OCI-LY3 (cell line): ENCODE measurements around the gene C11orf21.

ENCODE experiments used
- H2AFZ ChIP-seq: fragments of 200-600, 300-600 bp; shearing (Covaris generic); 2 replicates; pipeline ENCODE4 v1.6.0; 2014; ENCODE audit warnings: antibody characterized with exemption, low read depth, low read length
- H3K27ac ChIP-seq: fragments of 200-600, 300-600 bp; sonication (generic); 2 replicates; pipeline ENCODE4 v1.5.1; 2014; ENCODE audit warnings: mild to moderate bottlenecking, low read length, moderate library complexity, mixed read lengths
- H3K27me3 ChIP-seq: fragments of 200-600, 300-600 bp; sonication (generic); 2 replicates; pipeline ENCODE4 v1.6.1; 2014; ENCODE audit warnings: low read depth, low read length, mixed read lengths
- H3K36me3 ChIP-seq: fragments of 200-600, 300-600 bp; sonication (generic); replicated peaks from 2 replicates; pipeline ENCODE3; 2014; ENCODE audit warnings: low read depth, low read length, mixed read lengths
- H3K4me1 ChIP-seq: fragments of 300-600, 200-600 bp; sonication (generic); 2 replicates; pipeline ENCODE4 v1.6.1; 2014; ENCODE audit warnings: low read length, mixed read lengths
- H3K4me2 ChIP-seq: fragments of 200-600, 300-600 bp; sonication (generic); 2 replicates; pipeline ENCODE4 v1.6.1; 2014; ENCODE audit warnings: low read length, mixed read lengths
- H3K4me3 ChIP-seq: fragments of 300-600, 200-600 bp; sonication (generic); 2 replicates; pipeline ENCODE4 v1.5.1; 2014; ENCODE audit warnings: antibody characterized with exemption, mild to moderate bottlenecking, low read length, moderate library complexity
- H3K79me2 ChIP-seq: fragments of 300-600, 200-600 bp; shearing (Covaris generic); 2 replicates; pipeline ENCODE4 v1.6.1; 2014; ENCODE audit warnings: mild to moderate bottlenecking, low read length, mixed read lengths
- H3K9ac ChIP-seq: fragments of 300-600, 200-600 bp; shearing (Covaris generic); 2 replicates; pipeline ENCODE4 v1.6.0; 2014; ENCODE audit warnings: mild to moderate bottlenecking, low read length, moderate library complexity
- H3K9me3 ChIP-seq: fragments of 200-600, 300-600 bp; shearing (Covaris generic); 2 replicates; pipeline ENCODE4 v1.6.1; 2014; ENCODE audit warnings: low read length, mixed read lengths; ENCODE audit not compliant: insufficient read depth
- H4K20me1 ChIP-seq: fragments of 200-600, 300-600 bp; sonication (generic); 2 replicates; pipeline ENCODE4 v1.6.1; 2016; ENCODE audit warnings: low read length, mixed read lengths; ENCODE audit not compliant: insufficient read depth
- EZH2phosphoT487 ChIP-seq: fragments of 200-600 bp; shearing (Covaris generic); IDR thresholded peaks from 2 replicates; pipeline ENCODE4 v1.6.1; 2018; ENCODE audit warnings: antibody characterized with exemption, mixed run types, low read depth
- TF ChIP-seq, protein P1 (sequence below): fragments of 200-600, 300-600 bp; sonication (generic); IDR thresholded peaks from 2 replicates; pipeline ENCODE4 v1.5.1; 2014; ENCODE audit warnings: antibody characterized with exemption, low read length, low read depth

Gene C11orf21

DNA sequence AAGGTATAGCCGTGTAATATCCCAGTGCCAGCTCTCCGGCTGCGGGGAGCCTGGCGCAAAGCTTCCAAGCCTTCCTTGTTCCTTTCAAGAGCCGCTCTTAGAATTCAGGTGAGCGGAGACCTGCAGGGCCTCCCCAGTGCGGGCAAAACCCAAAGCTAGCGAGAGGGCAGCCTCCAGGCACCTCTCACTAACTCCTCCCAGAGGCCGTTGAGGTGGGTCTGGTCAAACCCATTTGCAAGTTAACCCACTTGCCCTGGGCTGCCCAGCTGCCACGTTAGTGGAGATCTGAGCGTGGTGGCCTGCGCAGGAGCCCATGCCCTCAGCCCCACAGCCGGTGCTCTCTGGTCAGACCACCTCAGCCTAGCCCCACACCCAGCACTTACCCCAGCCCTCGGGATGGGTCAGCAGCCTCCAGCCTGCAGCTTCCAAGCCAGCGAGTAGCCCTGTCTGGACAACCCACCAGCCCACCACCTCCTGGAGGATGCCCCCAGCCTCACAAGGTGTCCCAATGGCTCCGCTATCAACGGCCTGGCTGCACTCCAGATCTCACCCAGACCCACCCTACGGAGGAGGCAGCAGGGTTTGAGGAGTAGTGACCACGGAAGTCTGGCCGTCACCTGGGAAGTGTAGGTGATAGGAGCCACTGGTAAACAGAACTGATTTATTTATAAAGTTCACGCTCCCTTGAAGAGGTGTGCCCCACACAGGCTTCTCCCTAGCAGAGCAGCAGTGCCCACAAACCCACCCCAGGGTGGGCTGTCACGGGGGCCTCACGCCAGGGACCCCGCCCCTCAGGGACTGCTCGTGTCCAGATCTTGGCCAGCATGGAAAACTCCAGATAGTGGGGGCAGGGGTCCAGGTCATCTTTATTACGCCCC is 33.6 kb downstream of the C11orf21 start:
- Histone ChIP-seq H2AFZ (no peak overlapping the region), H3K27ac (no peak overlapping the region), H3K9me3 (no peaks in the 10 kb centered on the region), H3K79me2 (no peaks in the 10 kb centered on the region), H3K4me3 (no peak overlapping the region), H3K4me2 (no peak overlapping the region), H3K9ac (no peak overlapping the region), H3K27me3 (no peaks in the 10 kb centered on the region), H3K36me3 (no peaks in the 10 kb centered on the region), H4K20me1 (no peaks in the 10 kb centered on the region), H3K4me1 (peaks cover 16% of the 10 kb centered on the region)
- TF ChIP-seq, protein P1, sequence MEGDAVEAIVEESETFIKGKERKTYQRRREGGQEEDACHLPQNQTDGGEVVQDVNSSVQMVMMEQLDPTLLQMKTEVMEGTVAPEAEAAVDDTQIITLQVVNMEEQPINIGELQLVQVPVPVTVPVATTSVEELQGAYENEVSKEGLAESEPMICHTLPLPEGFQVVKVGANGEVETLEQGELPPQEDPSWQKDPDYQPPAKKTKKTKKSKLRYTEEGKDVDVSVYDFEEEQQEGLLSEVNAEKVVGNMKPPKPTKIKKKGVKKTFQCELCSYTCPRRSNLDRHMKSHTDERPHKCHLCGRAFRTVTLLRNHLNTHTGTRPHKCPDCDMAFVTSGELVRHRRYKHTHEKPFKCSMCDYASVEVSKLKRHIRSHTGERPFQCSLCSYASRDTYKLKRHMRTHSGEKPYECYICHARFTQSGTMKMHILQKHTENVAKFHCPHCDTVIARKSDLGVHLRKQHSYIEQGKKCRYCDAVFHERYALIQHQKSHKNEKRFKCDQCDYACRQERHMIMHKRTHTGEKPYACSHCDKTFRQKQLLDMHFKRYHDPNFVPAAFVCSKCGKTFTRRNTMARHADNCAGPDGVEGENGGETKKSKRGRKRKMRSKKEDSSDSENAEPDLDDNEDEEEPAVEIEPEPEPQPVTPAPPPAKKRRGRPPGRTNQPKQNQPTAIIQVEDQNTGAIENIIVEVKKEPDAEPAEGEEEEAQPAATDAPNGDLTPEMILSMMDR, result no peak
- TF ChIP-seq EZH2phosphoT487, result no peak

DNA sequence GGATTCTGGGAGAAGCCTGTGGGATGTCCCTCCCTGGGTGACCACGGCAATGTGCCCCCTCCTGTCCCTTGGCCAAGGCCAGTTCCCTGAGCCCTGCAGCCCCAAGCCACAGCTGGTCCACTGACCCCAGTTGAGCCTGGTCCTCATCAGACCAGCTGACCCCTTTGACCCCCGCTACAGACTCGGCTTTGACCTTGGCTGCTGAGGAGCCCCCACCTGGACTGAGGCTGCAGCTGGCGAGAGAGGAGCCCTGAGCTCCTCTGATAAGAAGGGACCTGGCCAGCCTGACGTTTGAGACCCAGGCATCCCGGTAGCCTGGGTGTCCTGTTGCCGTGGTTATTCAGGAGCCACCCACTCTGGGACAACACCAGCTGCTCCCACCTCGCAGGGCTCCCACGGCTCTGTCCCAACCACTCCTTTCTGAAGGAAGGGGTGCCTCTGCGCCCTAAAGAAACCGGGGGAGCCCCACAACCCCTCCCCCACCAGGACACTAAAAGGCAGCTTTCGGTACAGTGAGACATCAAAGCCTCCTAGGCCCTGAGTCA is 34.3 kb downstream of the C11orf21 start:
- H3K27ac ChIP-seq, result no peak overlapping the region
- no peak overlapping the region for H2AFZ ChIP-seq
- no peak overlapping the region for H3K4me2 ChIP-seq

DNA sequence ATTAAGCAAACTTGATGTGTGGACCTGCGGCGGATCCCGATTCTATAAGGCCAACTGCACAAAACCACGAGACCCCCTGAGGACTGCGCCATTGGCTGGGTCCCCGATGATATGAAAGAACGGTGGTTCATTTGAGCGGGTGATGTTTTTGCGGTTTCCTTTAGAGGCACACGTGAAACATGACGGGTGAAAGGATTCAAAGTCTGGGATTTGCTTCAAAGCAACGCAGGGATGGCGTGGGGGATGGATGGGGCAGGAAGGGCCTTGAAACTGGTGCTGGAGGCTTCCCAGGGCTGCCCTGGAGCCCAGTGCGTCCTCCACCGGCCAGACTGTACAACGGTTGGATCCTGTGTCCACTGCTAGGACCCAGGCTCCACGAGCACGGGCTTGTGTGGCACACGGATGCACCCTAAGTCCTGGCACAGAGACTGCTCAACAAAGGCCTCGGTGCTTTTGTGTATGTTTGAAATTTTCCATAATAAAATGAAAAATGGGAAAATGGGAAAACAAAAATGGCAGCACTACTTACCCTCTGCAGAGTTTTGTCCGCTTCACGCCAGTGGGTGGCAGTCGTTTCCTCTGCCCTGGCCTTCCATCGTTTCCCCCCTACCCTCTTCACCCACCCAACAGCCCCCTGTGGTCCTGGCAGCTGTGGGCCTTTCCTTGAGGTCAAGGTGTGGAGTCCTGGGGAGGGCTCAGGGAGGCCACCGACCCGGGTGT is 35.0 kb downstream of the C11orf21 start:
- Histone ChIP-seq H3K36me3 (no peaks in the 10 kb centered on the region), H3K79me2 (no peaks in the 10 kb centered on the region), H3K27ac (no peak overlapping the region), H3K9me3 (no peaks in the 10 kb centered on the region), H3K4me1 (peaks cover 16% of the 10 kb centered on the region), H3K4me3 (no peak overlapping the region), H3K27me3 (no peaks in the 10 kb centered on the region), H3K4me2 (peak overlapping the region; percentile 69; the same call in 1 of the 2 replicates), H4K20me1 (no peaks in the 10 kb centered on the region), H3K9ac (no peak overlapping the region), H2AFZ (no peak overlapping the region)
- TF ChIP-seq, protein P1, result no peak
- no peak for TF ChIP-seq EZH2phosphoT487

More for the DNA sequence above, 34.3 kb downstream of the C11orf21 start:
- Histone ChIP-seq H3K4me3 (no peak overlapping the region), H3K4me1 (peaks cover 16% of the 10 kb centered on the region), H3K9ac (no peak overlapping the region), H3K79me2 (no peaks in the 10 kb centered on the region), H3K36me3 (no peaks in the 10 kb centered on the region), H4K20me1 (no peaks in the 10 kb centered on the region), H3K27me3 (no peaks in the 10 kb centered on the region), H3K9me3 (no peaks in the 10 kb centered on the region)
- no peak for TF ChIP-seq EZH2phosphoT487
- TF ChIP-seq, protein P1, result no peak
